WTC11 (cell line): ENCODE measurements around the gene ARID4B. TPM values are rescaled to one million over a fixed set of nuclear protein-coding genes. Genes with fewer than 3 reads are reported as not detected.
A peak's percentile ranks its signal among the peaks of the same experiment; 100 is the strongest.

ENCODE experiments used
- ATAC-seq: fragments of 200-7000 bp; cut with Tn5 transposase; 2 replicates; pipeline ENCODE4 v1.10.0; 2021; ENCODE audit warnings: mild to moderate bottlenecking, moderate library complexity
- CTCF ChIA-PET: fragments of 300-600 bp; sonication (Branson Sonifier 250); formaldehyde crosslinking; loops from one replicate; lab custom pipeline; 2021; ENCODE audit warnings: antibody characterized with exemption; lab: Charles Lee
- POLR2A ChIA-PET: fragments of 350-600 bp; sonication (Branson Sonifier 250); formaldehyde crosslinking; loops from one replicate; lab custom pipeline; 2021; ENCODE audit warnings: antibody characterized with exemption; lab: Charles Lee
- DNase-seq: peaks from one replicate; pipeline ENCODE4 v3.0.0; 2021; ENCODE audit warnings: low spot score
- H3K27ac Mint-ChIP-seq: 2 replicates; pipeline ENCODE4 v1.8.0; 2021; ENCODE audit warnings: mixed read lengths
- H3K27me3 Mint-ChIP-seq: 2 replicates; pipeline ENCODE4 v1.8.0; 2021; ENCODE audit warnings: low read depth, mild to moderate bottlenecking, moderate library complexity, mixed read lengths
- H3K36me3 Mint-ChIP-seq: 2 replicates; pipeline ENCODE4 v1.8.0; 2021; ENCODE audit warnings: mixed read lengths
- H3K4me1 Mint-ChIP-seq: 2 replicates; pipeline ENCODE4 v1.8.0; 2022; ENCODE audit warnings: mixed read lengths
- H3K4me3 Mint-ChIP-seq: 2 replicates; pipeline ENCODE4 v1.8.0; 2021; ENCODE audit warnings: mild to moderate bottlenecking, moderate library complexity, mixed read lengths
- H3K9me3 Mint-ChIP-seq: 2 replicates; pipeline ENCODE4 v1.8.0; 2021; ENCODE audit warnings: mixed read lengths
- EMX1 ChIP-seq: fragments of 250-450 bp; sonication (Bioruptor Pico); IDR thresholded peaks from 2 replicates; pipeline ENCODE4 v1.8.0; 2021; ENCODE audit warnings: mild to moderate bottlenecking
- ESRRA ChIP-seq: sonication (generic); formaldehyde crosslinking; IDR thresholded peaks from 2 replicates; pipeline ENCODE4 v1.8.1; 2022; ENCODE audit warnings: mild to moderate bottlenecking, missing genetic modification reagents, borderline replicate concordance
- ETV6 ChIP-seq: sonication (generic); formaldehyde crosslinking; IDR thresholded peaks from 2 replicates; pipeline ENCODE4 v1.8.1; 2022; ENCODE audit warnings: mild to moderate bottlenecking, missing genetic modification reagents
- HMGA2 ChIP-seq: fragments of 250-450 bp; sonication (Bioruptor Pico); IDR thresholded peaks from 2 replicates; pipeline ENCODE4 v1.4.0; 2021; ENCODE audit warnings: mild to moderate bottlenecking, moderate library complexity
- IRF1 ChIP-seq: sonication (generic); formaldehyde crosslinking; IDR thresholded peaks from 2 replicates; pipeline ENCODE4 v1.8.0; 2023; ENCODE audit warnings: missing genetic modification reagents
- JUN ChIP-seq: sonication (generic); formaldehyde crosslinking; IDR thresholded peaks from 2 replicates; pipeline ENCODE4 v1.8.0; 2023; ENCODE audit warnings: mild to moderate bottlenecking, missing genetic modification reagents
- KAT7 ChIP-seq: sonication (generic); formaldehyde crosslinking; IDR thresholded peaks from 2 replicates; pipeline ENCODE4 v1.8.1; 2023; ENCODE audit warnings: missing genetic modification reagents, mild to moderate bottlenecking, borderline replicate concordance
- MAX ChIP-seq: sonication (generic); formaldehyde crosslinking; IDR thresholded peaks from 2 replicates; pipeline ENCODE4 v1.8.0; 2022; ENCODE audit warnings: mild to moderate bottlenecking, missing genetic modification reagents
- NR1H2 ChIP-seq: sonication (generic); formaldehyde crosslinking; IDR thresholded peaks from 2 replicates; pipeline ENCODE4 v1.9.0; 2021; ENCODE audit warnings: mild to moderate bottlenecking, moderate library complexity, missing genetic modification reagents
- NR2C2 ChIP-seq: sonication (generic); formaldehyde crosslinking; IDR thresholded peaks from 2 replicates; pipeline ENCODE4 v1.8.0; 2022; ENCODE audit warnings: mild to moderate bottlenecking, missing genetic modification reagents
- PRRX2 ChIP-seq: fragments of 250-450 bp; sonication (Bioruptor Pico); IDR thresholded peaks from 2 replicates; pipeline ENCODE4 v1.8.0; 2021; ENCODE audit warnings: mild to moderate bottlenecking
- STAT6 ChIP-seq: sonication (generic); formaldehyde crosslinking; conservative IDR thresholded peaks from 2 replicates; pipeline ENCODE4 v1.8.1; 2023; ENCODE audit warnings: mild to moderate bottlenecking, low read depth, missing genetic modification reagents, moderate library complexity
- ZNF219 ChIP-seq: sonication (generic); formaldehyde crosslinking; IDR thresholded peaks from 2 replicates; pipeline ENCODE4 v1.8.0; 2023; ENCODE audit warnings: missing genetic modification reagents, mild to moderate bottlenecking, borderline replicate concordance
- ZNF512 ChIP-seq: sonication (generic); formaldehyde crosslinking; IDR thresholded peaks from 2 replicates; pipeline ENCODE4 v1.8.1; 2022; ENCODE audit warnings: missing genetic modification reagents, borderline replicate concordance
- total RNA-seq: library from RNA; stranded (reverse); gene quantifications from 3 replicates; pipeline ENCODE4 v1.2.3, GENCODE V29; 2021

The ARID4B gene
- total RNA-seq, 1 experiment from 2014 or later = 35.7 TPM

GRCh38 chr1:235304549-235305451 lies 23.2 kb downstream of the ARID4B start (continued):
- TF ChIP-seq STAT6 = no peak

- H3K4me1 Mint-ChIP-seq = peaks cover 28% of the 10 kb centered on the region
- ATAC-seq (no peak), DNase-seq (no peak)
- no peak for TF ChIP-seq PRRX2 (CRISPR knock-in tag)
- no peak for TF ChIP-seq NR2C2
- no peak for TF ChIP-seq MAX (CRISPR knock-in tag)
- no peak for TF ChIP-seq KAT7 (CRISPR knock-in tag)
- no peak for TF ChIP-seq JUN (CRISPR knock-in tag)
- TF ChIP-seq ZNF219 (CRISPR knock-in tag) = no peak
- TF ChIP-seq ESRRA (CRISPR knock-in tag) = no peak
- no peak for TF ChIP-seq HMGA2 (CRISPR knock-in tag)
- no peak for TF ChIP-seq NR1H2
- TF ChIP-seq ZNF512 (CRISPR knock-in tag) = no peak
- no peak for TF ChIP-seq EMX1
- TF ChIP-seq IRF1 (CRISPR knock-in tag) = no peak
- POLR2A ChIA-PET = no interaction called here
- H3K36me3 Mint-ChIP-seq = peaks cover 10% of the 10 kb centered on the region
- no peaks in the 10 kb centered on the region for H3K27me3 Mint-ChIP-seq
- H3K4me3 Mint-ChIP-seq = no peak overlapping the region
- CTCF ChIA-PET = interaction anchor here (0.6 to 1.1 kb wide), 2 partner anchors 12 to 118 kb away, joined by 3 read pairs; no protein-coding TSS in a partner anchor
- peaks cover 12% of the 10 kb centered on the region for H3K9me3 Mint-ChIP-seq
- H3K27ac Mint-ChIP-seq = no peak overlapping the region
These were observed 25.8 kb downstream of the ARID4B start for GRCh38 chr1:235302143-235302542.

GRCh38 chr1:235299169-235299858 lies 28.7 kb downstream of the ARID4B start:
- no peak for ATAC-seq
- CTCF ChIA-PET = interaction anchor here (0.5 kb wide), 1 partner anchor 194 kb away, joined by 3 read pairs; no protein-coding TSS in a partner anchor
- Mint-ChIP-seq H3K27me3 (no peaks in the 10 kb centered on the region), H3K27ac (peak overlapping the region; percentile 31), H3K4me1 (peaks cover 23% of the 10 kb centered on the region), H3K4me3 (no peak overlapping the region), H3K9me3 (peaks cover 20% of the 10 kb centered on the region), H3K36me3 (peaks cover 19% of the 10 kb centered on the region)
- DNase-seq = no peak
- TF ChIP-seq ETV6 = no peak
- POLR2A ChIA-PET = interaction anchor here (1.2 kb wide), 1 partner anchor 29 kb away, joined by 3 read pairs; the partner anchor contains the start of genes ARID4B and GGPS1
